GM19238 (cell line): ENCODE data around the gene PTPRD.

Experiments used
- DNase-seq: peaks from one replicate; pipeline ENCODE4 v3.0.0; 2011; ENCODE audit warnings: low spot score; ENCODE audit not compliant: insufficient read length

The PTPRD gene

DNA sequence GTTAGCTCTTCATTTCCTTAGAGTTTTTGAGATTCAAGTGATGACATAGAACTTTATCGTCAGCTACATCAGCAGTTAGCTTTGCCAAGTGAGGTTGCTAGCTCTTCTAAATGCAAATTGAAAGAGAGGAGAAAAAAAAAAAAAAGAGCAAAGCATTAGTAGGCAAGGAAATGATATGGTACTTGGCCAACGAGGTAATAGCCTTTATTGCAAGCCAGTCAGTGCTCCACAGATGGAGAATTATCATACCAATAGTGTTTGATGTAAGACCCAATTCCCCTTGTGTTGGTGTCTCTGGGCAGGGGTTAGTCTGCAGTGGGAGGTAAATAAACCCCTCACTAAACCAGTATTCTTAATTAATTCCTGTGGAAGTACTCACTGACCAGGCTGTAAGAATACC lies 992.1 kb downstream of the PTPRD start:
- no peak for DNase-seq

DNA sequence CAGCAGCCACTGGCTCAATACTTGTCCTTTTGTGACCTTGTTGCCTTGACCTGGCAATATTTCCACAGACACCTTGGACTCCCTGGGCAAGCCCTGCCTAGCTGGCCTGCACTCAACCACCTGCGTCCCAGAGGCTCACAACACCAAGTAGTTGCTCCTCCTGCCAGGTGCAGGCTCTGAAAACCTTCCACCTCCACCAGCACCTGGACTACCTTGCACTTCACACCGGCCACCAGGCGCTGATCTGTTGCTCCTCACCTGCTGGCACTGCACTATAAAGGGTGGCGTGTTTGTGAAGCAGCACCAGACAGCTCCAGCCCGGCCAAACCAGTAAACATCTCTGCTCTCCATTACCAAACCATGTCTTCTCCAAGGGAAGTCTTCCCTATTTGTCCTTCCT lies 997.7 kb downstream of the PTPRD start:
- no peak for DNase-seq

DNA sequence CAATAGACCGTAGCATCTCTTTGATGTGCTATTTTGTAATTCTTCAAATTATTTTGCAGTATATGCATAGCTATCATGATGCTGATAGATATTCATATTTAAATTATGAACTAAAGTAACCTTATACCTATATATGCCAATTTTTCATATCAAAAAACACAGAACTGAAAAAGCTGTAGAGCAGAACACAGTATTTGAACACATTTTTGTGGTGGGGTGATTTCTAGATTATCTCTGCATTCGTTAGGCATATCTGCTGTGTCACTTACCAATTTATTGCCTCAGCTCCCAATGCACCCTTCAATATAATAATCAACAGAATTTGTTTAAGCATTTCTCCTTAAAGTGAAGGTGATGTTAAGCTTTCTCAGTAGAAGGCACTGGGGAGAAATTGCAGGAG lies 998.2 kb downstream of the PTPRD start:
- no peak for DNase-seq

DNA sequence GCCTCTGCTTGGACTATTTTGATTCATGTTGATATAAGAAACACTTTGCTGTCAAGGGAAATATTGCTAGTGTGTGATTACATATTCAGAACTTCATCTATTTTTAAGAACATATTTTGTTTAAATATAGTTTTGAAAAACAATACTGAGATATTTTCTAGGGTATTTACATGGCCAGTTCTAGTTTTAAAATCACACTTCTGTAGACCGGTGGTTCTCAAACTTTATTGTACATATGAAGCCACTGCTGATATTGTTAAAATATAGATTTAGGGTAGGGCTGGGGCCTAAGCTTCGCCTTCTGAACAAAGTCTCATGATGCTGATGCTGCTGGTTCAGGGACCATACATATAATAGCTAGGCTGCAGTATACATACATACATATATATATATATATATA lies 1000.0 kb downstream of the PTPRD start:
- no peak for DNase-seq

DNA sequence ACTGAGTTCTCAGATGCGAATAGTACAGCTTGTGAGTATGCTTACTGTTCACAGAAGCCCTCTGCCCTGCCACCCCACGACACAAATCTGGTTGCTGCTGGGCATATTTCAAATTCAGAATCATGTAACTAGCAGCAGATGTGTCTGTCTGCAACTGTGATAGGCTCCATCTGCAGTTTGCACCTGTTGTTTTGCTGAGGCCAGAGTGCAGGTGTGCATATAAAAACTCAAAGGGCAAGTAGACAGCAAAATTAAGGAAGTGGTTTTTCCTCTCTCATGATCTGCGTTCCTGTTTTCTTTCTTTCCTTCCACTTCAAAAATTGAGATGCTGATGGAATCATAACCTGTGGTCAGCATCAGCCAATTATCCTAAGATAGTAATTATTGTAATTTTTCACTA lies 1000.5 kb downstream of the PTPRD start:
- no peak for DNase-seq

DNA sequence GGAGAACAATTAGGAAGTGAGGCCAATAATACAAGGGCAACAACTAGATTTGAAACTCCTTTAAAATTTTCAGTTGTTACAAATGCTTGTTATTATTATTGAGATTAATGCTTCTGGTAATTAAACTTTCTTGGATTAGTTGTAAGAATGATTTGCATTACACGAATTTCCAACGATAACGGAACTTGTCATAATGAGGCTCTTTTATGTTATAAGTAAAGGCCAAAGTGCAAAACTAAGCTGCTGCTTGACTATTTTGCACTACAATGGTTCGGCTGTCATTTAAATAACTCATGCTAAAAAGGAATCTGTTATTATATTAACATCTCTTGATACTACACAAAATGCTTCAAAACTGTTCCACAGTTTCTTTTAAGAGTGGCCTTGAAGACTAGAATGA lies 1007.1 kb downstream of the PTPRD start:
- no peak for DNase-seq

DNA sequence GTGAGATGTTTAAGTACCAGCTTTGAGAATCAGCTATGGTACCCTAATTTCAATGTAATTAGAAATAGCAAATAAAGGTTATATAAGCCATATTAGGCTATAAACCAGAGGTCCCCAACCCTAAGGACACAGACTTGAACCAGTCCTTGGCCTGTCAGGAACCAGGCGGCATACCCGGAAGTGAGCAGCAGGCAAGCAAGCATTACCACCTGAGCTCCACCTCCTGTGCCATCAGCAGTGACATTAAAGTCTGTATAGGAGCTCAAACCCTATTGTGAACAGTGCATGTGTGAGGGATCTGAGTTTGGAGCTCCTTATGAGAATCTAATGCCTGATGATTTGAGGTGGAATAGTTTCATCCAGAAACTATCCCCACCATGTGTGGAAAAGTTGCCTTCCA lies 1009.5 kb downstream of the PTPRD start:
- no peak for DNase-seq

DNA sequence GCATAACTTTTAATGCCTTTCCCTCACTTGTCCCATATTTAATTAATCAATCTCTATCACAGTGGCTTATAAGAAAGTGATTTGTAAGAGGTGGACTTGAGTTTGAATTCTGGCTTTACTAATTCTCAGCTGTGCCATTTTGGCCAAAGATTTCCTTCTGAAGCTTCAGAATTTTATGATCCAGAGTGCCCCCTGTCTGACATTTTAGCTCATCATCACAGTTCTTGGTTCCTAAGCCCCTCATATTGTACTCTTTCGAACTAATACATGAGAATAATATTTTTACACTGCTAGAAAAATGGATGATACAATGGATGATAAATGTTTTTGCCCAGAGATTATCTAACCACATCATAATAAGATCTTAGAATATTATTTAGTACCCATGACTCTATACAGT lies 1014.1 kb downstream of the PTPRD start:
- DNase-seq, result no peak

DNA sequence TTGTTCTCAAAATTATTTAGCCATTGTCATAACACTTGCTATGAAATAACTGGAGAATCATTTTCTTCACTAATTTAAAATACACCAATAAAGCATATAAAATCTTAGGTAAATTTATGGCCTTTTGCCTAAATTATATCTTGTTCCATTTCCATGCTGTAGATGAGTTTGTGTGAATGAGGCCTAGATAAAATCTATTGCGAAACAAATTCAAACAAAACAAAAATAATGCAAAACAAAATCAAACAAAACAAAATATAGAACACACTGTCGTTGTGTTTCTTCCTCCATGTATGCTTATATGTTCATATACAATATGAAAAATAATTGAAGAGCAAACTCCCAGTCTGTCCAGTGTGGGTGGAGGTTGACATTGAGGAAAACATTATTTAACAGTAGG lies 1020.7 kb downstream of the PTPRD start:
- no peak for DNase-seq

DNA sequence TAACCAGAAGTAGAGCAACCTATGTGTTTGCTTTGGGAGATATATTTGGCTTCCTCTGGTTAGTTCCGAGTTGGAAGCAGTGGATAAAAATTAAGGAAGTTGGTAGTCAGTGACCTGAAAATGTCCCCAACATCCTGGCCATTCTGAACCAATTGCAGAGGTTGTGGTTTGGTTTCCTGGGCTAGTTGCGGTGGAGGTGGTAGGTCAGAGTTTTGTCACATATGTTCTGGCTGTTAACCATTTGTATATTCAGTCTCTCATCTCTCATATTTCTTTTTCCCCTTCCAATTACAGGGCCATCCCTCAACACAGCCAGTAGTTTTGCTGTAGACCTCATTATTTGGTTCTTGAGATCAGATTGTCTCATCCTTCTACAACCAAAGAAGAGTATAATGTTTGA lies 1026.9 kb downstream of the PTPRD start:
- DNase-seq, result no peak

DNA sequence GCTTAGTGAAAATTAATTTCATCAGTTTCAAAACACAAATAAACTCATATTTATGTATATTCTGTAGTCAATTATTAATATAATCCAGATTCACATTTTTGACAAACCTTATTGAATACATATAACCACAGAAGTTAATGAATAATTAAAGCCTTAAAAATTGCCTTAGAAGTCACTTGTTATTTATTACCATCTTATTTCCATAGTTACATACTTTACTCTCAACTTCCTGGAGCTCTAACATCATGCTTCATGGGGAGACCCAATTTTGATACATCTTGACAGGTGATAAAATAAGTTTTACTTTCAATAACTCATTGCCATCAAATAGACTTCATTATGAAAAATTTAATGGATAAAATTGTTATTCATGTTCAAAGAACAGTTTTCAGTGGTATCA lies 1038.7 kb downstream of the PTPRD start:
- no peak for DNase-seq

DNA sequence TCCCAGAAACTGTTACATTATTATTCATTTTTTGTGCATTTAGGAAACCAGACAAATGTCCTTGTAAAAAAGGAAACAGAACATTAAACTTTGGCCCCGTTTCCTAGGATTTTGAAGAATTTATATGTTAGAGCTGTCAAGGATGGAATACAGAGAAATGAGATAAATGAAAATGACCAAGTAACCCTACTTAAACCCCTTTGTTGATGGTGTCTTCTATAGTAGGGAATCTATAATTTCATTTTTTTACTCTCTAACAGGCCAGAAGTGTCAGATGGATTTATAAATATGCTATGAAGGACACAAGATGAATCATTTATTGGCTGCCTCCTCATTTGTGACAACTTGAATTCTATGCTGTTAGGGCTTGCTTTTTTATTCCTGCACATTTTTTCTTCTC lies 1047.1 kb downstream of the PTPRD start:
- DNase-seq, result no peak

DNA sequence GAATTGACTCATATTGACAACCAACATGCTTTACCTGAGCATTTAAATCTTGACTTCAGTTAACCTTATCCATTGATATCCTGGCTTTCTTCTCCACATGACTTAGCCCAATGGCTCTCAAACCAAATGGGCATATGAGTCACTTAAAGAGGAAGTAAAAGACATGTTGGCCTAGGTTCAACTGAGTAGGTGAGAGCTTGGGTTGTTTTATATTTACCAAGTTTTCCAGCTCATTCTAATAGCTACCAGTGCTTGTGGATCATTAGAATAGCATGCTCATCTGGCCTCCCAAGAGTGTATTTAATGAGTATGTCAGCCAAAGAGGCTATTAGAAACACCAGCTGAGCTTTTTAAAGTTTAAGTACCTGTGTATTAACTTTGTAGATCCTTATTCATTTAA lies 1049.0 kb downstream of the PTPRD start:
- DNase-seq, result no peak

DNA sequence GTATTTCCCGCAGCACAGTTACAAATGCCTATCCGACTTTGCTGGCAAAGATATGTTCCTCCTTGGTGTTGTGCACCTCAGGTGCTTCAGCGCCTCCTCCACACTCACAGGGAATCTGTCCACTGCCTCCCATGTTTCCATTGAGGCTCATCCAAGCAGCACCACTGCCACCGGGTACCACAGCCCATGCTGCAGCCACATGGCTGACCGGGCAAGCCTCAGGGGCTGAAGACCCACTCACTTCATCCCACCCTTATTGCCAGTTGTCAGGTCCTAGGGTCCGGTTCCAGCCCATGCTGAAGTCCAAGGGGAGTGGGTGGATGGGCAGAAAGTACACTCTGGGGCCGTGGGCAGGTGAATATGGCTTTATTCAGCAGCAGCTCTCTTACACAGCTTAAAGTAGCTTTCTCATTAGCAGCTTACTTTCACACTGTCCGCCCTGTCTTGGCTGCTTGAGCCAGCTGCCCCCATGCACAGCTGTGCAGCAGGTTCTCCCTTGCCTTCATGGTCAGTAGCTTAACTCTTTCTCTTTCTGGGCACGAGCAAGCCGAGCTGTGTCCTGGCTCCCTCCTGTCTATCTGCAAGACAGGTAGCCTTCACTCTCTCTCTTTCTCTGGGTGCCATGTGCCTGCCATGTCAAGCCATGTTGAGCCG lies 1052.3 kb downstream of the PTPRD start:
- DNase-seq, result no peak

DNA sequence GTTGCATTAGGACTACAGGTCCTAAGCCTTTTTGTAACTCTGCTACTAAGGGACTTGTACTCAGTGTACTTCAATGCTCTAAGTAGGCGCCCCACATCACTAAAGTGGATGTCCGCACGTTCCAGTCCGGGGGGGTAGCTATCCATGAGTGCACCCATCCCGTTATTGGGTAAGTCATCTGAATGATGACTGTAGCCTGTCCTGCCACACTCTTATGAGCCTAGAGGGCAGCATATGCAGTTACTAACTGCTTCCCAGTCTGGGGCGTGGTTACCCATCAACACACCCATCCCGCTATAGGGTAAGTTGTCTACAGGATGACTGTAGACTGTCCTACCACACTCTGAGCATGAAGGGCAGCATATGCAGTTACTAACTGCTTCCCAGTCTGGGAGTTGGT lies 1053.9 kb downstream of the PTPRD start:
- DNase-seq, result no peak

DNA sequence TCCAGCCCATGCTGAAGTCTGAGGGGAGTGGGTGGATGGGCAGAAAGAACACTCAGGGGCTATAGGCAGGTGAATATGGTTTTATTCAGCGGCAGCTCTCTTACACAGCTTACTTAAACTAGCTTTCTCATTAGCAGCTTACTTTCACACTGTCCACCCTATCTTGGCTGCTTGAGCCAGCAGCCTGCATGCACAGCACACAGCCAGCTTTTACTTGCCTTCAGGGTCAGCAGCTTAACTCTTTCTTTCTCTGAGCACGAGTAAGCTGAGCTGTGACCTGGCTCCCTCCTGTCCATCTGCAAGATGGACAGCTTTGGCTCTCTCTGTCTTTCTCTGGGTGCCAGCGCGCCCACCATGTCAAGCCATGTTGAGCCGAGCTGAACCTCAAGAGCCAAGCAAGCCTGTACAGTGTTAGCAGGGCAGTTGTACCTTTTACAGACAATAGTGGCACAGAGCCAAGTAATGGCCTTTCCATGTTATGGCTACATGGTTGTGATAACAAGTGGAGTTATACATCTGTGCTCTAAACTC lies 1054.9 kb downstream of the PTPRD start:
- DNase-seq, result no peak

DNA sequence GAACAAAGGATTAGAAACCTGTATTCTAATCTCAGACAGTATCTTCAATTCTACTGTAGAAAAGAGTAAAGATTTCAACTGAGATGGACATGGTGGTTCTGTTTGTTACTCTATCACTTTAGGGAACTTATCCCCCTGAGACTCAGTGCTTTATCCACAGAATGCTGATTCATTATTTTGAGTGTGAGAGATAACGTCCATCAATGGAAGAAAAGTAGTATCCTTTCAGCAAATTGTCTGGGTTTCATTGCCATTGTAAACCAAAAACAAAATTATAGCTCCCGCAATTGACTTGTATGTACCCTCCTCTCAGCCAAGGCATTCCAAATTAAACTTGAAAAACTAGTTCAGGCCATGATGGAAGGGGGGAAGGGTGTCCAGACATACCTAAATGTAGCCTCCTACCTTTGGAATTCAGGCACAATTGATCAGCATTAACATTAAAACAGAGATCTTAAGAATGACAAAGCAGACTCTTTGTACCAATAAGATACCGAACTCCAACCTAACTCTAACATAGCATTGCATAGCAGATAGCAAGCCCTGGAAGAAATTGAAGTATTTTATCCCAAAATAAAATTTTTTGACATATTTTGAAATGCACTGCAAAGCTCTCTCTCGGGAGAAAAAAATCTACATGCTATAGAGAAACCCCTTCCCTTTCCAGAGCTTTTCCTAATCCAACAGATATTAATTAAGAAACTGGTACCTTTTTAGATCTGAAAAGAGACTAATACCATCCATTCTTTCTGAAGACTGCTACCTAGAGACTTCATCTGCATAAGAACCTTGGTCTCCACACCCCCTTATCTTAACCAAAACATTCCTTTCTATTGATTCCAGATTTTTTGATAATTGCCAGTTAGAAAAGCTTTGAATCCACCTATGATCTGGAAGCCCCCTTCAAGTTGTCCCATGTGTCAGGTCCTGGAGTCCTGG lies 1055.7 kb downstream of the PTPRD start:
- no peak for DNase-seq

DNA sequence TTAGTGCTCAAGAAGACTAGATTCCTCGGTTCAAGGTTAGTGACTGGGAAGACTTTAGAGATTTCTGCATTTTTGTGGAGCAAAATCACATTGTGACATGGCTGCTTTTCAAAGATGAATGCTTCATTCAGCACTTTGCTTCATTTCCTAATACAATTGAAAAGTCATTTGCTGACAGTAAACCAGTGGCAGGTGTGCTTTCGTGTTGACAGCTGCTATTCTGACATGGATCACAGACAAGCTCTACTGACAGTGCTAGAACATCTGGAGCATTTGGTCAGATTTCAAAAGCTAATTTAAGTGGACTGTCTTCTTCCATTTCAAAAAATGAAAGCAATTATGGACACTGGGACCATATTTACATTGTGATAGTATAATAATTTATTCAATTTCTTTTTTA lies 1060.1 kb downstream of the PTPRD start:
- no peak for DNase-seq

DNA sequence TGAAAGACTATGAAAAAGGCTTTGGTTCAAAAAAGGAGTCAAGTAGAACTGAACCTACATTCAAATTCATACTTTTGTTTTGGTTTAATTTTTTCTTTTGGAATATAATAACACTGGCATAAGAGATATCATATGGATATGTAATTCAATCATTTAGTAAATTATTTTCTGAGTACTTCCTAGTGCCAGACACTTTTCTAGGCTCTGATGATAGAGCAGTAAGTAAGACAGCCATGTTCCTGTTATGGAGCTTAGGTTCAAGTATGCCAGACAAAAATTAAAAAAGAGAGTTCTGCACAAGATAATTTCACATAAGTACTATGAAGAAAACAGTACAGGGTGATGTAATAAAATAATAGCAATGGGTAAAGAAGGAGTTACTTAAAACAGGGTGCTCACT lies 1074.0 kb downstream of the PTPRD start:
- no peak for DNase-seq

DNA sequence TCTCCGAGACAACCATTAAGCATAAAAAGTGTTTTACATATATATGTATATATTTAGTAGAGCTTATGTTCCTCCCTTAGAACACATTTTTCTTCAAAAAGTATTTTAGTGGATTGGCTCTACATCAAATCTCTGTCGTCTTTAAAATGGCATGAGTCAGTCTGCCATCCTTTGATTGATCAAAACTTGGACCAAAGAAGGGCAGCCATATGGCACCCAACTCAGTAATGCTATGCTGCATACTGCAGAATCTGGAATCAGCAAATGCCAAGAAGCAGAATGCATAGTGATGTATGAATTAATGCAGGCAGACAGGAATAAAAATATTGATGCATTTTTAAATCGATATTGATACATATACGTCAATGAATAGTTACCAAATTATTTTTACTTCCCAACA lies 1074.4 kb downstream of the PTPRD start:
- DNase-seq, result no peak

DNA sequence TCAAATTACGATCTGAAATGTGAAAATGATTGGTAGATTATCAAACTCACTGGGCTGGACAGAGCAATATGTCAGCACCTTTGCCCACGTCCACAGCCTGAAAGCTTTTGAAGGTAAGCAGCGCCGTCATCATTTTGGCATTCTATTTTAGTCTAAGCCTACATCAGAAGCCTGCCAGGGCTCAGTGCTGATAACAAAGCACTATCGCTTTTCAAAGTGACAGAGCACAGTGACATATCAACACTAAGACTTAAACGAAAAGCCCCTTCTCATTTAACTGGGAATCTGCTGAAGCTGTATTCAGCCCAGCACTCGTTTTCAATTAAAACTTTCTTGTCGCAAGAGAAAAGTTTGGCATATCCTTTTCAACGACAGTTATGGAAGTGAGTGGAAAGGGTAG lies 1076.3 kb downstream of the PTPRD start:
- DNase-seq, result no peak

DNA sequence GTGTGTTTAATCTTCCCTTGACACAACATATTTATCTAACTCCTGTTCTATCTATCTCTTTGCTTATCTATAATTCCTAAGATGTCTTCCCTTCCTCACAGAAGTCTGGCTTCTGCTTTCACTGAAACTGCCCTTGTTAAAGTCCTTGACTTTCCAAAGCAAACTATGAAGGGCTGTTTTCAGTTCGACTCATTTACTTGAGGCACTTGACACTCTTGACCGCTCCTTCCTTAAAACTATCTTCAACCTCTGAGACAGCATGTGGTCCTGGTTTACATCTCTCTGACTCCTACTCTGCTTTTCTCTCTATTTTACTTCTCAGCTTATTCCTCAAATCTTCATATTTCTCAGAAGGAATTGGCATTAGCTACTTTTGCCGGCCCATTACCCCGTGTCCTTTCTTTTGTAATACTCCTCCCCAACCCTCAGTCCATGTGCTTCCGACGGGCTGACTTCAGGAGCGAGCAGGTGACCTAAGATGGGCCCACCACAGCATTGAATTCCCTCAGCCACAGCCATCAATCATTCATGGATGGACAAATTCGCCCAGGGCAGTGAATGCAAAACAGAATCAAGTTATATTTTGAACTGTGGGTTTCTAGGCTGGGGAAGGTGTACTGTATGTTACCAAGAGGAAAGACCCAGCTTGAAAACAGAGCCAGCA lies 1089.2 kb downstream of the PTPRD start:
- no peak for DNase-seq
